GM19395 (cell line): ENCODE measurements around the gene CCDC32.

Experiments used
- ATAC-seq: cut with Tn5 transposase; IDR thresholded peaks from one replicate; pipeline ENCODE4 v1.9.1; 2021; ENCODE audit warnings: mild to moderate bottlenecking, moderate library complexity; ENCODE audit not compliant: unreplicated experiment

CCDC32 gene

GRCh38 chr15:40567111-40567510, 2.3 kb upstream of the CCDC32 start:
- no peak for ATAC-seq

DNA sequence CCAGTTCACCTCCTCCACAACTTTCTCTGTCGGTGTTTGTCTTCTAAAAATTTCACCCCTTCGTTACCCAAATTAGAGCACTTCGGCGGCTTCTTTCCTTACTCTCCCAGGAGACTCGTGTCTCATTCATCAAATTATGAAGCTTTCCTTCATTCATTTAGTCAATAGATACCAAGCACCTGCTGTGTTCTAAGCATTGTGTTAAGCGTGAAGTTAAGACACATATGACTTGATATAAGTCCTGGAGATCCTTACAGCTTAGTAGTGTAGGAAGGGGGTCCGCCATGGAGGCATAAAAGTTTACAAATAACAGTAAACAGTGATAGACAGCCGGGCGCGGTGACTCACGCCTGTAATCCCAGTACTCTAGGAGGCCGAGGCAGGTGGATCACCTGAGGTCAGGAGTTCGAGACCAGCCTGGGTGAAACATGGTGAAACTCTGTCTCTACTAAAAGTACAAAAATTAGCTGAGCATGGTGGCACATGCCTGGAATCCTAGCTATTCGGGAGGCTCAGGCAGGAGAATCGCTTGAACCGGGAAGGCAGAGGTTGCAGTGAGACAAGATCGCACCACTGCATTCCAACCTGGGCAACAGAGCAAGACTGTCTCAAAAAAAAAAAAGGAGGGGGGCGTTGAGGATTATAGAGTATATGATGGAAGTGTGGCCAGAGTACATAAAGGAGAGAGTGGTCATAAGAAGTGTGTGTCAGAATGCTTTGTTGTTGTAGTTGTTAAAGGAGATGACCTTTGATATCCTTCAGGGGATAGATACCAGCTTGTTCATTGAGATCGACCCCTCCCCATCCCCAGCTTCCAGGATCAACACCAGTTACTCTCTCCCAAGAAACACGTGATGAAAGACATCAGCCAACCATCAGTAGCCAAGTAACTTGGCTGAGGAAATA, 744 bp upstream of the CCDC32 start:
- ATAC-seq: no peak

DNA sequence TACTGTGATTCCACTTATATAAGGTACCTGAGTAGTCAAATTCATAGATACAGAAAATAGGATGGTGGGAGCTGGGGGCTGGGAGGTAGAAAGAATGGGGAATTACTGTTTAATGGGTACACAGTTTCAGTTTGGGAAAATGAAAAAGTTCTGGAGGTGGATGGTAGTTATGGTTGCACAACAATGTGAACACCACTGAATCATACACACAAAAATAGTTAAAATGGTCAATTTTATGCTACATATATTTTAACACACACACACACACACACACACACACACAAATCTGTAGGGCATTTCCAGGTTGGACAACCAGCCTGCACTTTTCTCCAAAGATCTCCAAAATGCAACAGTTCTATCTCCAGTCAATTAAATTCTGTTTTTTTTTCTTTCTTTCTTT, 1.4 kb downstream of the CCDC32 start:
- no peak for ATAC-seq

GRCh38 chr15:40562691-40563090, 2.2 kb downstream of the CCDC32 start:
- ATAC-seq: no peak

DNA sequence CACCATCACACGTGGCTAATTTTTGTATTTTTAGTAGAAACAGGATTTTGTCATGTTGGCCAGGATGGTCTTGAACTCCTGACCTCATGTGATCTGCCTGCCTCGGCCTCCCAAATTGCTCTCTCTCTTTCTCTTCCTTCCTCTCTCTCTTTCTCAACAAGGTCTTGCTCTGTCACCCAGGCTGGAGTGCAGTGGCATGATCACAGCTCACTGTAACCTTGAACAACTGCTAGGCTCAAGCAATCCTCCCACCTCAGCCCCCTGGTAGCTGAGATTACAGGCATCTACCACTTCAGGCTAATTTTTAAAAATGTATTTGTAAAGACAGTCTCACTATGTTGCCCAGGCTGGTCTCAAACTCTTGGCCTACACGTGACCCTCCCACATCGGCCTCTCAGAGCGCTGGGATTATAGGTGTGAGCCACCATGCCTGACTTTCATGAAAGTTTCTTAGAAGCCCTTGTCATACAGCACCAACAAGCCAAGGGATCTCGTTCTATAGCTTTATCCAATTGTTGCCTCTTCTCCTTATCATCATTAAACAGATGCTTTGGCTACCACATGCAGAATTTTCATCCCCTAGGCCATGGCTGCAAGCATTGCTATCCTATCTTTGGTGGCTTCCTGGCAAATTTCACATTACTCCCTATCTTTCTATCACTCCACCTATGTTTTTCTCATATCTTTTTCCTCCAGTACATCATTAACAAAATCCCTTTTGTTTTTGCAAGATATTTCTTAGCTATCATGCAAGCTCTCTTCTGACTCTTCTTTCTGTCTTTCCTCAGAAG, 5.7 kb downstream of the CCDC32 start:
- no peak for ATAC-seq

DNA sequence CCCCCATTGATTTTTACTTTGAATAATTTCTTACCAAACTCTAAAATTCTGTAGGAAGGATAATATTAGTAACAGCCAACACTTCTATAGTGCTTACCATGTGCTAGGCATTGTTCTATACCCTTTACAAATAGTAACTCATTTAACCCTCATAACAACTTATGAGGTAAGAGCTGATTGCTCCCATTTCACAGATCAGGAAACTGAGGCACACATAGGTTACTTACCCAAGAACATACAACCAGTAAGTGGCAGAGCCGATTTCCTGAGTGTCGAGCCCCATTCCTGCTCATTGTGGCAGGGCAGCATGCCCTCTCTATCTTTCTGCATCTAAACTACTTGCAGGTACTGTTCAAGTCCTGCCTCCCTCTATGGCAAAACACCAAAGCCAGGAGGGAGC, 9.0 kb downstream of the CCDC32 start:
- no peak for ATAC-seq

DNA sequence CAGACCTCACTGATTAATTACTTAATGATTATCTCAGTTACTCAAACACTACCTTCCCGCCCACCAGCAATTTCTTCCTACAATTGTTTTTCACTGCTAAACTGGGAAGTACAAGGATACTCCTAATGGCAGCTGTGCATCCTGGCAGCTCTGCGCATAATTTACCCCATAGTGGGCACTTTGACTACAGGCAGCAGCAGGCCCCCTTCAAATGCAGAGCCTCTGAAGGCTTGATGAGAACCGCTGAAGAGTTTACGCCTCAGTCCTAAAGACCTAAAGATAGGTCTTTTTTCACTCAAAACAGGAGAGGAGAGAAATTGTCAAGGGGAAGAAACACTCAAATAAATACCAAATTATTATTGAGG, 10.7 kb downstream of the CCDC32 start:
- no peak for ATAC-seq

DNA sequence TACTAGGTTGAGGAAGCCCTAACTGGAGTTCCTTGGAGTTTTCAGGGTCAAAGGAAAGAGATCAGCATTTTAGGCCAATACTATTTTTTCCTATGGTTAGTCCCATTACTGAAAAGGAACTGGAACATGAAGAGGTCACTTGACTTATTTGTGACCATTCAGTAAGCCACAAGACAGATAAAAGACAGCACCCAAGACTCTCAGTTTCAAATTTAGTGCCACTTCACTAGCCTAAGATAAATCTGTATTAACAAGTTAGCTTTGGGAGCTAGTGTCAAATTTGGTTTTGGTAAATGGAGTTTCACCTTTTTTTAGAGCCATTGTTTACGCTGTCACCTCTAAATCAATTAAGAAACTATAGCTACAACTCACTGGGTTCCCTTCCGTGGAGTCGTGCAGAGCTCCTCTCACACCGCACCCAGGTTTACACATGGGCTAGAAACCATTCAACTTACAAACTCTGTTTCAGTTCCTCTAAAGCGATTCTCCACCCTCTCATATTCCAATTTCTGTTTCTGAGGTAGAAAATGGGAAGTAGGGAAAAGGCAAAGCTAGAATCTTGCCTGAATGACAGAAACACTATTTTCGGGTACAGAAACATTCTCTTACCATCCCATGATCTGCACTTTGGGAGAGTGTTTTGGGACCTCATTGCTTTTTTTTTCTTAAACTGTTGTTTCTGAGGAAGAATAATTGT, 14.4 kb downstream of the CCDC32 start:
- peak; percentile 67 for ATAC-seq

- peak; percentile 16 for ATAC-seq
Measured at GRCh38 chr15:40549894-40550293, 14.9 kb downstream of the CCDC32 start.

DNA sequence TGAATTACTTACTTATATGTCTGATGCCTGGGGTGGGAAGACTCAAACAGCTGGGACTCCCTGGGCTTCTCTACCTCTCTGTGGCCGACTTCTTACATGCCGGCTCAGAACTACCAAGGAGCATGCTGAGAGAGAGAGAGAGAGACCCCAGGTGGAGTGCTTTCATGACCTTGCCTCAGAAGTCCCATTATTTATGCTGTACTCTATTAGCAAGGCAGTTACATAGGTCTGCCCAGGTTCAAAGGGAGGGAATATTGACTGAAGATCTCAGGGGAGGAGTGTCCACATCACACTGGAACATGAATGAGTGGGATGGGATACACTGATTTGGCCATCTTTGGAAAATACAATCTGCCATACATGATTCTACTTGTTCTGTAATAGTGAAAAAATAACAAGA, 16.2 kb downstream of the CCDC32 start:
- no peak for ATAC-seq

DNA sequence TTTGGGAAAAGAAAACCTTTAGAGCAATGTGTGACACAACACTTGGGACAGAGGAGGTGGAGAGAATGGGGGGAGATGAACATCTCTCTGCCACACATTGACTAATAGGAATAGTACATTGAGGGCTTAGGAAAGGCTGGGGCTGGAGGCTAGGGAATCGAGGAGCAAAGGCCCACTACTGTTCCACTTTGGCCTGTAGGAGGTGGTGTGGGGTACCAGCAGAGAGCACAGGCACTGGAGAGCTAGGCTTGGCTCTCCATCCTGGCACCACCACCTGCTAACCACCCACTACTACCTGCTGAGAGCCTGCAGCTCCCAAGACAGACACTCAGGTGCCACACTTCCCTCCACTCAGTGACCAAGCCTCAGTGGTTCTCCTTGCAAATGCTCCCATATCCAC, 19.4 kb downstream of the CCDC32 start:
- no peak for ATAC-seq

GRCh38 chr15:40543631-40544294, 21.1 kb downstream of the CCDC32 start:
- ATAC-seq: peak; percentile 70

DNA sequence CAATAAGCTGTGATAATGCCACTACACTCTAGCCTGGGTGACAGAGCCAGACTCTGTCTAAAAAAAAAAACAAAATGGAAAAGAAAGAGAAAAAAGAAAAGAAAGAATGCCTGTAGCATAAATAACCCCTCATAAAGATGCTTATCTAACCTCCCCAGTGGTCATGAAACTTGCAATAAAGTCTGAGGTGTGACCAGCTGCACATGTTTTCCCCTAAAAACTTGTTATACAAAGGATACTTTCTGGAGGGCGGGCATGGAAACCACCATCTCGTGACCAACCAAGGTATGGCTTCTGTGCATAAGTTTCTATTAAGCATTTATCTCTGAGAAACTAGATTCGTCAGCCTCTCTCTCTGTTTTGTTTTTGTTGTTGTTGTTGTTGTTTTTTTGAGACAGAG, 21.8 kb downstream of the CCDC32 start:
- ATAC-seq: no peak

DNA sequence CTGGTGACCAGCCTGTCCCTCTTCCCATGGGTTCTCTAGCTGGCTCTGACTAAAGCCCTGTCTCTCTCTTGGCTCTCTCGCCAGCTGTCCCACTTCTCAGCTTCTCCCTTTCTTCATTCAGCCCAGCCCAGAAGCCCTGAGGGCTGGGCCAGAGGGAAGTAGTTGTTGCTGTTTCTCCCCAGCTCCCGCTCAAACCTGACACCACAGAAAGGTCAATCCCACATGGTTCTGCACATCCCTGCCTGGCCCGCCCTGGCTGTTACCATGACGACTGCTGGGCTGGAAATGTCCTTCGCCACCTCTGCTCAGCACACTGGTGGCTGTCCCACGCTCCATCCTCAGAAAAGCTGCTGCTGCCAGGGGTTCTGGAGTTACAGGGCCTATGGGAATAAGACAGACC, 25.9 kb downstream of the CCDC32 start:
- no peak for ATAC-seq

- ATAC-seq: no peak
Measured at GRCh38 chr15:40536501-40536900, 28.3 kb downstream of the CCDC32 start.

GRCh38 chr15:40534371-40534770, 30.5 kb downstream of the CCDC32 start:
- ATAC-seq: no peak

DNA sequence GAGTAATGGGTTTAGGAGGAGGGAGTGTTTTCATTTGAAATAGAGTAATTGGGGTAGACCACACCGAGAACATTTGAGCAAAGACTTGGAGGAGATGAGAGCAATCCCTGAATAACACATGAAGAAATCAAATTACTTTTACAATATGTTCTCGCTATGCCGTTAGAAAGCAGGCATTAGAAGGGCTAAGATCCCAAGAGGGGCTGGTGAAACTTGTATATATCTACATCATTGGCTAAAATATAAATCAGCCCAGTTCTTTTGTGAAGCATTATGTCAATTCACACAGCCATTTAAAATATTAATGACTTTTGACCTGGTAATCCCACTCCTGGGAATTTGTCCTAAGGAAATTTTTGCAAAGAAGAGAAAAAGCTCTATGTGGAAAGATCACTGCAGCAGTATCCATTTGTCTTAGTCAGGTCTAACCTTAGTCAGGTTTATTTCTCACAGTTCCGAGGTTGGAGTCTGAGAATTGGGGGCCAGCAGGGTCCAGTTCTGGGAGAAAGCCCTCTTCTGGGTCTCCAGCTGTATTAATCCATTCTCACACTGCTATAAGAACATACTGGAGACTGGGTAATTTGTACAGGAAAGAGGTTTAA, 31.0 kb downstream of the CCDC32 start:
- ATAC-seq: no peak

- no peak for ATAC-seq
Measured at GRCh38 chr15:40528801-40529200, 36.0 kb downstream of the CCDC32 start.

DNA sequence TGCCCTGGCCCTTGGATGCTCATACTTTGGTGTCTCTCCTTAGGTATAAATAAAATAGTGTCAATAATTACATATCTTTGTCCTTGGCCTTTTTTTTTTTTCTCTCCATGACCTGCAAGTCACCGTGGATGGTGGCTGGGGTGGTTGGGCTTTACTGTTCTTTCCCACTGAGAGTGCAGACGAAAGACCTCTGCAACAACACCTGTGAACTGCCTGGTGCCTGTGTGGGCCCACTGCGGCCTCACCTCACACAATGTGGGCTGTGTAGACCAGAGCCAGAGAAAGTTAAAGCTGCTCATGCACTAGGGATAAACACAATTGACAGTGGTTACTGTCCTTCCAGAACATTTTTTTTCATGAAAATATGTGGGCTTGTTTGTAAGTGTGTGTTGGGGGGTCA, 39.0 kb downstream of the CCDC32 start:
- no peak for ATAC-seq

DNA sequence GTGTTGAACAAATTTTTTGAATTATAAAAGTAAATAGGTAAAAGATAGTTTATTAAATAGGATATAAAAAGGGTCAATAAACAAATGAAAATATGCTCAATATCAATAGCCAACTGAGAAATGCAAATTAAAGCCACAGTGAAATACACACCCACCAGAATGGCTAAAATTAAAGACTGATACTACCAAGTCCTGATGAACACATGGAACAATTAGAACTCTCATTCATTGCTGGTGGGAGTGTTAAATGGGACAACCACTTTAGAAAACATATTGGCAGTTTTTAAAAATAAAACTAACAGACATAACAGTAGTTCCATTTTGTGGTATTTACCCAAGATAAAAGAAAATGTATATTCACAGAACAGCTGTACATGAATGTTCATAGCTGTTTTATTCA, 41.2 kb downstream of the CCDC32 start:
- no peak for ATAC-seq

DNA sequence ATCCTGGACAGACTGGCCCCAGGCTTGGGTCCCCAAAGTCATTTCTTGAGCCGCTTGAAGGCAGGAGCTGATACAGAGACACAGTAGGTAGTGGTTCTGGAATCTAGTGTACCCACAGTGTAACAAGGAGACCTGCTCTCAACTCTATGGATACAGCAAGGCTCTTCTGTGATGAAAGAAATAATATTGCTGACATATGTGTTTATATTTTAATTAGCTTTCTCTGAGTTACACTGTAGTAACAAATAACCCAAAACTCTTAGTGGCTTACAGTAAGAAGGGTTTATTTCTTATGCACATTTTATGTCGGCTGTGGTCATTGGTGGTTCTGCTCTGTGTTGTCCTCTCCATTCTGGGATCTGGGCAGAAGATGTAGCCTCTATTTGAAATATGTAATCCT, 48.5 kb downstream of the CCDC32 start:
- no peak for ATAC-seq
